ENCODE measurements around the gene CCDC117. TPM values are rescaled to one million over a fixed set of nuclear protein-coding genes. Genes with fewer than 3 reads are reported as not detected.
"Not testable (repeated sequence)": the region's sequence is repeated elsewhere in the genome, so short reads cannot be mapped to it uniquely, and the experiment has no call there.

CCDC117 gene
- total and polyA plus RNA-seq, 2 donors (not counting 1 experiment from before 2014, with no cell fraction given), result 12.4 to 16.7 TPM

DNA sequence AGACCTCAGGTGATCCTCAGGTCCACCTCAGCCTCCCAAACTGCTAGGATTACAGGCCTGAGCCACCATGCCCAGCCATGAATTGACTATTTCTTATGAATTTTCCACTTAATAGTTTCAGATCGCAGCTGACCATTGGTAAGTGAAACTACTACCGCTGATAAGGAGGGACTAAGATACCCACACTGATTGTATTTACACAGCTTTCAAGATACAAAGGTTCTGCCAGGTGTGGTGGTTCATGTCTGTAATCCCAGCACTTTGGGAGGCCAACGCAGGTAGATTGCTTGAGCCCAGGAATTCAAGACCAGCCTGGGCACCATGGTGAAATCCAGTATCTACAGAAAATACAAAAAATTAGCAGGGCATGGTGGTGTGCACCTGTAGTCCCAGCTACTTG lies 34.8 kb upstream of the CCDC117 start:
- no peaks in the 10 kb centered on the region for H4K20me1 ChIP-seq (ENCODE audit: control insufficient read depth, extremely low read depth, insufficient read depth, low read length)
- TF ChIP-seq, protein P1, sequence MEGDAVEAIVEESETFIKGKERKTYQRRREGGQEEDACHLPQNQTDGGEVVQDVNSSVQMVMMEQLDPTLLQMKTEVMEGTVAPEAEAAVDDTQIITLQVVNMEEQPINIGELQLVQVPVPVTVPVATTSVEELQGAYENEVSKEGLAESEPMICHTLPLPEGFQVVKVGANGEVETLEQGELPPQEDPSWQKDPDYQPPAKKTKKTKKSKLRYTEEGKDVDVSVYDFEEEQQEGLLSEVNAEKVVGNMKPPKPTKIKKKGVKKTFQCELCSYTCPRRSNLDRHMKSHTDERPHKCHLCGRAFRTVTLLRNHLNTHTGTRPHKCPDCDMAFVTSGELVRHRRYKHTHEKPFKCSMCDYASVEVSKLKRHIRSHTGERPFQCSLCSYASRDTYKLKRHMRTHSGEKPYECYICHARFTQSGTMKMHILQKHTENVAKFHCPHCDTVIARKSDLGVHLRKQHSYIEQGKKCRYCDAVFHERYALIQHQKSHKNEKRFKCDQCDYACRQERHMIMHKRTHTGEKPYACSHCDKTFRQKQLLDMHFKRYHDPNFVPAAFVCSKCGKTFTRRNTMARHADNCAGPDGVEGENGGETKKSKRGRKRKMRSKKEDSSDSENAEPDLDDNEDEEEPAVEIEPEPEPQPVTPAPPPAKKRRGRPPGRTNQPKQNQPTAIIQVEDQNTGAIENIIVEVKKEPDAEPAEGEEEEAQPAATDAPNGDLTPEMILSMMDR (conservative IDR thresholded peaks at IDR 0.05 in 1 of 2, IDR thresholded peaks at IDR 0.05 in 1 of 2; ENCODE audit: low read depth in 1 of 2, low read length in 2 of 2), result no peak
- no peak for TF ChIP-seq EZH2 (IDR thresholded peaks at IDR 0.05; ENCODE audit: low read length, missing control alignments)
- no peaks in the 10 kb centered on the region for H3K36me3 ChIP-seq (ENCODE audit: control insufficient read depth, insufficient read depth, low read length)
- peaks cover 4% of the 10 kb centered on the region for H3K79me2 ChIP-seq (ENCODE audit: control insufficient read depth, insufficient read depth, low read length)
- no peaks in the 10 kb centered on the region for H3K4me1 ChIP-seq (ENCODE audit: control insufficient read depth, extremely low read depth, insufficient read depth, low read length)
- no peak for DNase-seq (ENCODE audit: low read depth in 2 of 2)
- no peak overlapping the region for H3K4me2 ChIP-seq (ENCODE audit: extremely low read depth, insufficient read depth, low read length)
- H3K27me3 ChIP-seq (ENCODE audit: control insufficient read depth, insufficient read depth, low read length), result no peaks in the 10 kb centered on the region
- H3K27ac ChIP-seq (ENCODE audit: insufficient read depth, low read length), result no peak overlapping the region
- H3K9me3 ChIP-seq (ENCODE audit: control insufficient read depth, insufficient read depth, low read depth, low read length), result no peaks in the 10 kb centered on the region
- H3K9ac ChIP-seq (ENCODE audit: insufficient read depth, low read length), result no peak overlapping the region
- H2AFZ ChIP-seq (ENCODE audit: low read length), result no peak overlapping the region
- H3K4me3 ChIP-seq (replicated peaks in 1 of 4; ENCODE audit: control extremely low read depth in 1 of 4, insufficient read depth in 1 of 4, low read depth in 3 of 4, low read length in 4 of 4), result no peak overlapping the region

DNA sequence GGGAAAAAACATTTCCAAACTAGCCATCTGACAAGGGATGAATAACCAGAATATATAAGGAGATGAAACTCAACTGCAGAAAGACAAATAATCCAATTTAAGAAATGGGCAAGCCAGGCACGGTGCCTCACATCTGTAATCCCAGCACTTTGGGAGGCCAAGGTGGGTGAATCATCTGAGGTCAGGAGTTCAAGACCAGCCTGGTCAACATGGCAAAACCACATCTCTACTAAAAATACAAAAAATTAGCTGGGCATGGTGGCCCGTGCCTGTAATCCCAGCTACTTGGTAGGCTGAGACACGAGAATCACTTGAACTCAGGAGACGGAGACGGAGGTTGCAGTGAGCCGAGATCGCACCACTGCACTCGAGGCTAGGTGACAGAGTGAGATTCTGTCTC lies 33.6 kb upstream of the CCDC117 start:
- not testable (repeated sequence) for H3K27ac ChIP-seq (ENCODE audit: insufficient read depth, low read length); H4K20me1 ChIP-seq (ENCODE audit: control insufficient read depth, extremely low read depth, insufficient read depth, low read length); H3K9ac ChIP-seq (ENCODE audit: insufficient read depth, low read length); DNase-seq (ENCODE audit: low read depth in 2 of 2); H3K4me1 ChIP-seq (ENCODE audit: control insufficient read depth, extremely low read depth, insufficient read depth, low read length); H3K27me3 ChIP-seq (ENCODE audit: control insufficient read depth, insufficient read depth, low read length); H2AFZ ChIP-seq (ENCODE audit: low read length); H3K4me2 ChIP-seq (ENCODE audit: extremely low read depth, insufficient read depth, low read length); H3K36me3 ChIP-seq (ENCODE audit: control insufficient read depth, insufficient read depth, low read length); H3K79me2 ChIP-seq (ENCODE audit: control insufficient read depth, insufficient read depth, low read length); H3K9me3 ChIP-seq (ENCODE audit: control insufficient read depth, insufficient read depth, low read depth, low read length); H3K4me3 ChIP-seq (replicated peaks in 1 of 4; ENCODE audit: control extremely low read depth in 1 of 4, insufficient read depth in 1 of 4, low read depth in 3 of 4, low read length in 4 of 4)

DNA sequence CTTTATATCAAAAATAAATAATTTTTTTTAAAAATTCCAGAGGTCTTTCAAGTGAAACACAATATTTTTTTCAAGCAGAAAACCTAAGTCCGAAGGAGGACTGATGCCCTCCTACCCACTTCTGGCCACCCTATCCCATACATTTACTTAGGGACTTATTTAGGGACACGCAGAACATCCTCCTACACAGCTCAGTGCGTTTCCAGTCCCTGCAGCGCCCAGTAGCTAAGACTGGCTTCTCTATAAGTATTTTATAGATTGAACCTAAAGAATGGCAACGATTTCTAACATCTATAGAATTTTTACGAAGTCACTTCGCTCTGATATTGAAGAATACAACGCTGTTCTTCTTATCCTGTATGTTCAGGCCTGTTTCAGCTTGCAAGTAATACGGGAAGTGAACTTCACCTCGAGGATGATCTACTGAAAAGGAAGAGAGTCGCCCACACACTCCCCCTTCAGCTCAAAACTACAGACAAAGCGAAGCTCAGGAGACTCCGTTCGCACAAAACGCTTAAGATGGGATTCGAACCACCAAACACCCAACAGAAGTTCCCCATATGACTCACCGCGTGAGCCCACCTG lies 31.2 kb upstream of the CCDC117 start:
- no peak for TF ChIP-seq EZH2 (IDR thresholded peaks at IDR 0.05; ENCODE audit: low read length, missing control alignments)
- TF ChIP-seq, protein P1 (conservative IDR thresholded peaks at IDR 0.05 in 1 of 2, IDR thresholded peaks at IDR 0.05 in 1 of 2; ENCODE audit: low read depth in 1 of 2, low read length in 2 of 2), result no peak
- Histone ChIP-seq H3K4me2 (ENCODE audit: extremely low read depth, insufficient read depth, low read length) (peak overlapping the region; percentile 77), H3K79me2 (ENCODE audit: control insufficient read depth, insufficient read depth, low read length) (peaks cover 10% of the 10 kb centered on the region), H3K9me3 (ENCODE audit: control insufficient read depth, insufficient read depth, low read depth, low read length) (no peaks in the 10 kb centered on the region), H3K27ac (ENCODE audit: insufficient read depth, low read length) (peak overlapping the region; percentile 59), H2AFZ (ENCODE audit: low read length) (peak overlapping the region; percentile 64), H3K9ac (ENCODE audit: insufficient read depth, low read length) (peak overlapping the region; percentile 41), H3K4me1 (ENCODE audit: control insufficient read depth, extremely low read depth, insufficient read depth, low read length) (no peaks in the 10 kb centered on the region), H3K36me3 (ENCODE audit: control insufficient read depth, insufficient read depth, low read length) (no peaks in the 10 kb centered on the region), H3K27me3 (ENCODE audit: control insufficient read depth, insufficient read depth, low read length) (no peaks in the 10 kb centered on the region), H4K20me1 (ENCODE audit: control insufficient read depth, extremely low read depth, insufficient read depth, low read length) (no peaks in the 10 kb centered on the region), H3K4me3 (replicated peaks in 1 of 4; ENCODE audit: control extremely low read depth in 1 of 4, insufficient read depth in 1 of 4, low read depth in 3 of 4, low read length in 4 of 4) (peak overlapping the region; percentile 63 to 94 (median 86))
- DNase-seq (ENCODE audit: low read depth in 2 of 2), result no peak
